GM23338 (cell line): ENCODE data around the gene RNASET2. TPM values are rescaled to one million over a fixed set of nuclear protein-coding genes. Genes with fewer than 3 reads are reported as not detected.

Experiments used
- ATAC-seq: fragments of 200-7000 bp; cut with Tn5 transposase; 3 replicates; pipeline ENCODE4 v1.9.1; 2020
- DNase-seq: peaks from one replicate; pipeline ENCODE4 v3.0.0-alpha.2; 2015; ENCODE audit warnings: low spot score
- H2AFZ ChIP-seq: fragments of 200-600 bp; sonication (generic); 2 replicates; pipeline ENCODE4 v1.8.0; 2016; ENCODE audit warnings: antibody characterized with exemption, mild to moderate bottlenecking, moderate library complexity
- H3F3A ChIP-seq: fragments of 200-600 bp; sonication (generic); replicated peaks from 2 replicates; pipeline ENCODE4 v1.8.0; 2017; ENCODE audit warnings: antibody characterized with exemption, mixed run types, low read depth
- H3K27ac ChIP-seq: fragments of 200-600 bp; sonication (generic); 2 replicates; pipeline ENCODE4 v1.6.1; 2016; ENCODE audit warnings: low read depth
- H3K27me3 ChIP-seq: fragments of 200-600 bp; sonication (generic); 2 replicates; pipeline ENCODE4 v1.8.0; 2016; ENCODE audit warnings: mild to moderate bottlenecking, mixed run types, moderate library complexity; ENCODE audit not compliant: insufficient read depth
- H3K36me3 ChIP-seq: fragments of 200-600 bp; sonication (generic); 2 replicates; pipeline ENCODE4 v1.8.0; 2016; ENCODE audit warnings: mild to moderate bottlenecking; ENCODE audit not compliant: insufficient read depth
- H3K4me1 ChIP-seq: fragments of 200-600 bp; sonication (generic); 2 replicates; pipeline ENCODE4 v1.8.0; 2016; ENCODE audit warnings: mild to moderate bottlenecking, moderate library complexity; ENCODE audit not compliant: insufficient read depth
- H3K4me2 ChIP-seq: fragments of 200-600 bp; sonication (generic); 2 replicates; pipeline ENCODE4 v1.7.1; 2017; ENCODE audit warnings: mixed run types
- H3K4me3 ChIP-seq: fragments of 200-600 bp; sonication (generic); 2 replicates; pipeline ENCODE4 v1.6.1; 2016; ENCODE audit warnings: mixed run types
- H3K79me2 ChIP-seq: fragments of 200-600 bp; sonication (generic); replicated peaks from 2 replicates; pipeline ENCODE4 v1.8.0; 2017; ENCODE audit warnings: mild to moderate bottlenecking; ENCODE audit not compliant: insufficient read depth
- H3K9me2 ChIP-seq: fragments of 200-600 bp; sonication (generic); 2 replicates; pipeline ENCODE4 v1.8.0; 2017; ENCODE audit not compliant: insufficient read depth
- H4K20me1 ChIP-seq: fragments of 200-600 bp; sonication (generic); replicated peaks from 2 replicates; pipeline ENCODE4 v1.8.0; 2017; ENCODE audit warnings: mild to moderate bottlenecking; ENCODE audit not compliant: insufficient read depth
- H3K27ac Mint-ChIP-seq: 2 replicates; pipeline ENCODE4 v1.8.0; 2020; ENCODE audit warnings: inconsistent platforms, mild to moderate bottlenecking, moderate library complexity, mixed read lengths
- H3K27me3 Mint-ChIP-seq: 3 replicates; pipeline ENCODE4 v1.8.0; 2022; ENCODE audit warnings: low read depth, mild to moderate bottlenecking, moderate library complexity, mixed read lengths, inconsistent platforms; ENCODE audit not compliant: insufficient read depth, poor library complexity
- H3K36me3 Mint-ChIP-seq: 3 replicates; pipeline ENCODE4 v1.8.0; 2021; ENCODE audit warnings: low read depth, mild to moderate bottlenecking, inconsistent platforms, moderate library complexity, mixed read lengths
- H3K4me1 Mint-ChIP-seq: 3 replicates; pipeline ENCODE4 v1.8.0; 2020; ENCODE audit warnings: mild to moderate bottlenecking, inconsistent platforms, mixed read lengths
- H3K4me3 Mint-ChIP-seq: 3 replicates; pipeline ENCODE4 v1.8.0; 2021; ENCODE audit warnings: moderate library complexity, mild to moderate bottlenecking, inconsistent platforms, mixed read lengths
- H3K9me3 Mint-ChIP-seq: 3 replicates; pipeline ENCODE4 v1.8.0; 2020; ENCODE audit warnings: moderate library complexity, mild to moderate bottlenecking, inconsistent platforms, mixed read lengths
- CREB1 ChIP-seq: fragments of 250-450 bp; sonication (Bioruptor Pico); IDR thresholded peaks from 2 replicates; pipeline ENCODE4 v1.5.0; 2020; ENCODE audit warnings: low read depth, mild to moderate bottlenecking, moderate library complexity
- CTCF ChIP-seq, 2 experiments: fragments of 200-600 bp in 1 of 2; sonication (generic) in 1 of 2; conservative IDR thresholded peaks; 2 replicates each; pipeline versions ENCODE4 v1.5.1 to v1.6.1; 2016 to 2017; ENCODE audit warnings: antibody characterized with exemption in 2 of 2, low read depth in 2 of 2, mild to moderate bottlenecking in 2 of 2, moderate library complexity in 1 of 2
- ETS1 ChIP-seq: IDR thresholded peaks from 2 replicates; pipeline ENCODE4 v1.6.1; 2016; ENCODE audit warnings: antibody characterized with exemption
- EZH2 ChIP-seq: fragments of 200-600 bp; sonication (generic); IDR thresholded peaks from one replicate; pipeline ENCODE4 v1.8.0; 2017; ENCODE audit warnings: antibody characterized with exemption, mild to moderate bottlenecking, low read depth; ENCODE audit not compliant: unreplicated experiment
- EZH2phosphoT487 ChIP-seq: fragments of 200-600 bp; sonication (generic); IDR thresholded peaks from one replicate; pipeline ENCODE4 v1.8.1; 2018; ENCODE audit warnings: antibody characterized with exemption; ENCODE audit not compliant: unreplicated experiment
- JUNB ChIP-seq: IDR thresholded peaks from one replicate; pipeline ENCODE4 v1.6.1; 2016; ENCODE audit warnings: antibody characterized with exemption; ENCODE audit not compliant: unreplicated experiment
- NANOG ChIP-seq: IDR thresholded peaks from 2 replicates; pipeline ENCODE4 v1.6.1; 2016; ENCODE audit warnings: antibody characterized with exemption, borderline replicate concordance
- POLR2AphosphoS5 ChIP-seq: IDR thresholded peaks from 2 replicates; pipeline ENCODE4 v1.6.1; 2016; ENCODE audit warnings: antibody characterized with exemption, low read depth
- REST ChIP-seq: IDR thresholded peaks from one replicate; pipeline ENCODE4 v1.6.1; 2018; ENCODE audit warnings: antibody characterized with exemption; ENCODE audit not compliant: unreplicated experiment
- STAT1 ChIP-seq: IDR thresholded peaks from one replicate; pipeline ENCODE4 v1.6.1; 2016; ENCODE audit warnings: antibody characterized with exemption; ENCODE audit not compliant: unreplicated experiment
- ZNF114 ChIP-seq: fragments of 250-450 bp; sonication (Bioruptor Pico); IDR thresholded peaks from 2 replicates; pipeline ENCODE4 v1.5.0; 2020; ENCODE audit warnings: mild to moderate bottlenecking, moderate library complexity
- ZNF331 ChIP-seq: fragments of 250-450 bp; sonication (Bioruptor Pico); IDR thresholded peaks from 2 replicates; pipeline ENCODE4 v1.5.0; 2020; ENCODE audit warnings: low read depth, mild to moderate bottlenecking, moderate library complexity
- ZNF462 ChIP-seq: fragments of 250-450 bp; sonication (Bioruptor Pico); IDR thresholded peaks from 2 replicates; pipeline ENCODE4 v1.5.0; 2020; ENCODE audit warnings: mild to moderate bottlenecking, moderate library complexity
- polyA plus RNA-seq: library from polyadenylated mRNA; unstranded; fragments of >200 nt; fragmentation: Nextera tagmentation; extraction: Ambion mirVana; gene quantifications from 2 replicates; pipeline ENCODE4 v1.2.1, GENCODE V29; 2016
- total RNA-seq: library from RNA; depleted of rRNA; stranded (reverse); fragments of >200 nt; shearing (Covaris generic); gene quantifications from 2 replicates; pipeline ENCODE4 v1.2.3, GENCODE V29; 2014

The RNASET2 gene
- total and polyA plus RNA-seq, 2 experiments from 2014 or later, result 40.5 to 62.8 TPM

GRCh38 chr6:166916824-166917223 lies 39.5 kb downstream of the RNASET2 start:
- peaks cover 4% of the 10 kb centered on the region for H3K4me1 Mint-ChIP-seq
- DNase-seq, result no peak

More at GRCh38 chr6:166916824-166917223, 39.5 kb downstream of the RNASET2 start:
- H3K27ac ChIP-seq, result no peak overlapping the region
- Mint-ChIP-seq H3K27me3 (no peaks in the 10 kb centered on the region), H3K4me3 (no peak overlapping the region), H3K27ac (no peak overlapping the region), H3K9me3 (no peaks in the 10 kb centered on the region), H3K36me3 (no peaks in the 10 kb centered on the region)
- no peak for ATAC-seq
- no peaks in the 10 kb centered on the region for H3K36me3 ChIP-seq
- H2AFZ ChIP-seq, result no peak overlapping the region
- no peaks in the 10 kb centered on the region; the same call in 1 of the 2 replicates for H3K9me2 ChIP-seq
- no peak overlapping the region for H3K4me2 ChIP-seq
- no peaks in the 10 kb centered on the region for H3K4me1 ChIP-seq
- no peaks in the 10 kb centered on the region for H4K20me1 ChIP-seq
- no peak overlapping the region for H3K4me3 ChIP-seq
- H3K79me2 ChIP-seq, result no peaks in the 10 kb centered on the region
- no peaks in the 10 kb centered on the region for H3F3A ChIP-seq
- no peak for TF ChIP-seq CREB1 (CRISPR knock-in tag)
- TF ChIP-seq ZNF331, result no peak
- no peak for TF ChIP-seq NANOG
- TF ChIP-seq EZH2phosphoT487, result no peak
- TF ChIP-seq REST, result no peak
- TF ChIP-seq STAT1, result no peak
- no peak for TF ChIP-seq POLR2AphosphoS5
- no peak for TF ChIP-seq JUNB
- no peak for TF ChIP-seq ZNF462 (CRISPR knock-in tag)
- TF ChIP-seq EZH2, result no peak
- no peak for TF ChIP-seq ETS1
- TF ChIP-seq ZNF114 (CRISPR knock-in tag), result no peak
- no peak for TF ChIP-seq CTCF (conservative IDR thresholded peaks at IDR 0.05; ENCODE audit: low read depth in 2 of 2)
- no peaks in the 10 kb centered on the region for H3K27me3 ChIP-seq
